MCF 10A (cell line): ENCODE results near the gene UQCRQ. TPM values are rescaled to one million over a fixed set of nuclear protein-coding genes. Genes with fewer than 3 reads are reported as not detected.

Experiments used
- Bru-seq: library from RNA; stranded (reverse); fragments of 400-500 nt; gene quantifications from one replicate; lab custom pipeline; 2021; lab: Mats Ljungman, UMichigan
- BruChase-seq, 2 experiments: library from RNA; stranded (reverse); fragments of 400-500 nt; gene quantifications; one replicate each; lab custom pipeline; 2021; lab: Mats Ljungman, UMichigan
- BruUV-seq: library from RNA; stranded (reverse); fragments of 400-500 nt; replicated peaks from 2 replicates; lab custom pipeline; 2021; lab: Mats Ljungman, UMichigan
- CTCF ChIA-PET: fragments of 300-600 bp; sonication (Branson Sonifier 250); formaldehyde crosslinking; extraction: SDS; loops from one replicate; lab custom pipeline; 2021; ENCODE audit warnings: antibody characterized with exemption, inconsistent platforms; lab: Yijun Ruan, JAX
- POLR2A ChIA-PET: fragments of 300-600, 350-650 bp; sonication (Branson Sonifier 250); formaldehyde crosslinking; extraction: SDS; loops from one replicate; lab custom pipeline; 2020; ENCODE audit warnings: antibody characterized with exemption, inconsistent platforms; lab: Yijun Ruan, JAX
- DNase-seq: peaks from one replicate; pipeline ENCODE4 v3.0.0-alpha.2; 2018; ENCODE audit not compliant: unreplicated experiment
- H3K27ac Mint-ChIP-seq: one replicate; pipeline ENCODE4 v1.8.0; 2022; ENCODE audit warnings: mild to moderate bottlenecking, low read depth, mixed read lengths; ENCODE audit not compliant: unreplicated experiment
- H3K27me3 Mint-ChIP-seq: one replicate; pipeline ENCODE4 v1.8.0; 2022; ENCODE audit warnings: mixed read lengths; ENCODE audit not compliant: insufficient read depth, unreplicated experiment
- H3K36me3 Mint-ChIP-seq: one replicate; pipeline ENCODE4 v1.8.0; 2022; ENCODE audit warnings: mild to moderate bottlenecking, moderate library complexity, mixed read lengths; ENCODE audit not compliant: insufficient read depth, unreplicated experiment
- H3K4me1 Mint-ChIP-seq: one replicate; pipeline ENCODE4 v1.8.0; 2022; ENCODE audit warnings: mixed read lengths; ENCODE audit not compliant: insufficient read depth, unreplicated experiment
- H3K4me3 Mint-ChIP-seq: one replicate; pipeline ENCODE4 v1.8.0; 2022; ENCODE audit warnings: mild to moderate bottlenecking, moderate library complexity, mixed read lengths; ENCODE audit not compliant: unreplicated experiment
- H3K9me3 Mint-ChIP-seq: one replicate; pipeline ENCODE4 v1.8.0; 2022; ENCODE audit warnings: mixed read lengths; ENCODE audit not compliant: unreplicated experiment
- CTCF ChIP-seq: fragments of 200-600 bp; IDR thresholded peaks from one replicate; pipeline ENCODE4 v1.8.0; 2022; ENCODE audit warnings: antibody characterized with exemption, mild to moderate bottlenecking; ENCODE audit not compliant: unreplicated experiment
- intact Hi-C: fragments of 100-400 bp; cut with micrococcal nuclease; formaldehyde crosslinking; loops from 2 replicates; pipeline ENCODE4 v1.14.1; 2022
- long read RNA-seq: library from polyadenylated mRNA; stranded (forward); transcript quantifications from one replicate; pipeline ENCODE4 v2.0.0, GENCODE V29; 2022
- total RNA-seq: library from RNA; stranded (reverse); gene quantifications from 2 replicates; pipeline ENCODE4 v1.2.3, GENCODE V29; 2022

UQCRQ gene
- 974 and 1,181 TPM in 2 replicates for total RNA-seq
- Bru-seq, nascent RNA = percentile 97 among the genes with signal in this experiment
- percentile 96 among the genes with signal in this experiment for BruChase-seq, experiment 1, labeled RNA remaining after a 6-hour chase
- percentile 96 among the genes with signal in this experiment for BruChase-seq, experiment 2, labeled RNA remaining after a 2-hour chase
- long read RNA-seq, transcript UQCRQ-205 (2 exons, 258 nt) = minor isoform, 9 of 5,491 reads
- long read RNA-seq, transcript UQCRQ-201 (2 exons, 586 nt) = minor isoform, 27 of 5,491 reads
- long read RNA-seq, transcript UQCRQ-203 (3 exons, 839 nt) = major isoform, 1,105 of 5,491 reads
- long read RNA-seq, transcript UQCRQ-202 (3 exons, 429 nt) = minor isoform, 78 of 5,491 reads
- long read RNA-seq, partial matches to known transcripts = 1 of 5,491 reads
- long read RNA-seq, other reads (novel, unspliced or antisense) = 4,265 of 5,491 reads

- Mint-ChIP-seq H3K4me3 (peak within 1 kb of the TSS; percentile 93), H3K27ac (peak within 1 kb of the TSS; percentile 96), H3K27me3 (no peaks in the 10 kb centered on the region), H3K9me3 (no peaks in the 10 kb centered on the region), H3K4me1 (peaks cover 17% of the 10 kb centered on the region), H3K36me3 (peaks cover 51% of the 10 kb centered on the region)
- BruUV-seq = no TSS peak
- TF ChIP-seq CTCF = peak; percentile 32
- peak; percentile 100 for DNase-seq
- CTCF ChIA-PET = interaction anchor here (0.6 to 13.6 kb wide), 18 partner anchors 10 to 1097 kb away, joined by 3 to 211 read pairs (median 3); partner anchors contain the start of genes KIF3A and SHROOM1
- intact Hi-C loops = loop anchor here (1.0 kb wide), 3 partner anchors 25 to 340 kb away; partner anchors contain the start of gene SHROOM1
- POLR2A ChIA-PET = interaction anchor here (0.6 to 11.0 kb wide), 37 partner anchors 10 to 1753 kb away, joined by 3 to 176 read pairs (median 6); partner anchors contain the start of genes CCNI2, HSPA4, KIF3A and RAD50
Observed at GRCh38 chr5:132866342-132867045, at the start of gene UQCRQ, which contains the start of gene GDF9. UQCRQ (plus strand) TSS chr5:132866642; CDS start chr5:132866882, 240 bp downstream. GDF9 (minus strand) TSS chr5:132866469; CDS start chr5:132864533, 1,936 bp downstream.

- DNase-seq = no peak
- intact Hi-C loops = no loop called here
- POLR2A ChIA-PET = interaction anchor here (0.6 to 5.8 kb wide), 3 partner anchors 12 to 168 kb away, joined by 3 to 35 read pairs (median 4); partner anchors contain the start of genes KIF3A and SHROOM1
- peaks cover 12% of the 10 kb centered on the region for H3K36me3 Mint-ChIP-seq
- H3K4me3 Mint-ChIP-seq = no peak overlapping the region
- no peaks in the 10 kb centered on the region for H3K9me3 Mint-ChIP-seq
- no peak for TF ChIP-seq CTCF
- no TSS peak for BruUV-seq
- H3K27me3 Mint-ChIP-seq = peaks cover 10% of the 10 kb centered on the region
- H3K27ac Mint-ChIP-seq = no peak overlapping the region
- peaks cover 10% of the 10 kb centered on the region for H3K4me1 Mint-ChIP-seq
- CTCF ChIA-PET = interaction anchor here (0.8 to 5.3 kb wide), 9 partner anchors 9 to 430 kb away, joined by 3 to 50 read pairs (median 3); partner anchors contain the start of genes KIF3A, SHROOM1 and UQCRQ
Observed at GRCh38 chr5:132817011-132817410, 49.4 kb upstream of the UQCRQ start.

DNA sequence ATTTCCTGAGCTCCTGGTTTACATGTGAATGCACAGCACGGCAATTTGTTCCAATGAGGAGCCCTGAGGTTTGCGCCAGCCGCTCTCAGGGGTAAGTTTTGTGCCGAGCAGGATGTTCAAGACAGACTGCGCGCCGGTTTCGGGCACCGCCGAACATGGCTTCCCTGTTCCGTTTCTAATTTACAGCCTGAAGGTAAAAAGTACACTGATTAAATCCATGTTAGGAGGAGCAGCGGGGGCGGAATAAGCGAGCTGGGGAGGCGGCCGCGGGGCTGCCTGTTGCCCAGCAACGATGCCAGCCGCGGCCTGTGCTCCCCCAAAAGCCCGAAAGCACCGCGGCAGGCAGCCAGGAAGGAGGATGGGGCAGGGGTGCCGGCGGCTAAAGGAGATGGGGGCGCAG is 47.0 kb upstream of the UQCRQ start:
- H3K4me1 Mint-ChIP-seq = peaks cover 10% of the 10 kb centered on the region
- TF ChIP-seq CTCF = no peak
- ChIA-PET POLR2A (interaction anchor here (0.6 to 5.8 kb wide), 8 partner anchors 9 to 189 kb away, joined by 3 to 35 read pairs (median 5); partner anchors contain the start of genes GDF9, KIF3A, SEPTIN8 and SHROOM1), CTCF (interaction anchor here (0.5 to 5.3 kb wide), 43 partner anchors 10 to 639 kb away, joined by 3 to 58 read pairs (median 5); partner anchors contain the start of genes GDF9, KIF3A, SEPTIN8 and SHROOM1)
- no peak overlapping the region for H3K4me3 Mint-ChIP-seq
- peaks cover 21% of the 10 kb centered on the region for H3K36me3 Mint-ChIP-seq
- no TSS peak for BruUV-seq
- no peak overlapping the region for H3K27ac Mint-ChIP-seq
- H3K27me3 Mint-ChIP-seq = no peaks in the 10 kb centered on the region
- DNase-seq = no peak
- intact Hi-C loops = no loop called here
- H3K9me3 Mint-ChIP-seq = no peaks in the 10 kb centered on the region
